Measurements from ENCODE around the gene AFAP1L1. TPM values are rescaled to one million over a fixed set of nuclear protein-coding genes. Genes with fewer than 3 reads are reported as not detected.

AFAP1L1 gene
- total RNA-seq, 1 experiment from 2014 or later, result 10.3 TPM

DNA sequence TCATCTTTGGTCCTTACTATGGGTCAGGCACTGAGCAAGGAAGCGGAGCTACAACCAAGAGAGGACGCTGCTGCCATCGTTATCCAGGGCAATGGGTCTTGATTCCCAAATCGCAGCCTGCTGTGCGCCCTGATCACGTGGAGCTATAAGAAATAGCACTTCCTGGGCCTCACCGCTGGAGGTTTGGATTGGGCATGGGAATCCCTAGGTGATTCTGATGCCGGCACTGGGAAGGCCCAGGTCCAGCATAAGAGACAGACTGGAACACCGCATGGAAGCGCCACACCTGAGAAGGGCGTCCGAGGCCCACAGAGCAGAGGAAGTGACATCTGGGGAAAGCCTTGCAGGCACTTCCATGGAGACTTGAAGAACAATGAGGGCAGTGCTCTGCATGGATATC lies 104.4 kb downstream of the AFAP1L1 start:
- H3K4me1 Mint-ChIP-seq (ENCODE audit: low read depth, unreplicated experiment), result no peaks in the 10 kb centered on the region
- CTCF ChIA-PET, result interaction anchor here (0.7 to 1.2 kb wide), 3 partner anchors 9 to 20 kb away, joined by 3 read pairs; no protein-coding TSS in a partner anchor
- no peak overlapping the region for H3K4me3 Mint-ChIP-seq (ENCODE audit: low read depth, unreplicated experiment)
- no TSS peak for BruUV-seq (replicated peaks)
- H3K27me3 Mint-ChIP-seq (ENCODE audit: unreplicated experiment), result peaks cover 39% of the 10 kb centered on the region
- intact Hi-C loops (cut with micrococcal nuclease; ENCODE audit: unreplicated experiment), result no loop called here
- no peak for DNase-seq
- TF ChIP-seq, protein P1, sequence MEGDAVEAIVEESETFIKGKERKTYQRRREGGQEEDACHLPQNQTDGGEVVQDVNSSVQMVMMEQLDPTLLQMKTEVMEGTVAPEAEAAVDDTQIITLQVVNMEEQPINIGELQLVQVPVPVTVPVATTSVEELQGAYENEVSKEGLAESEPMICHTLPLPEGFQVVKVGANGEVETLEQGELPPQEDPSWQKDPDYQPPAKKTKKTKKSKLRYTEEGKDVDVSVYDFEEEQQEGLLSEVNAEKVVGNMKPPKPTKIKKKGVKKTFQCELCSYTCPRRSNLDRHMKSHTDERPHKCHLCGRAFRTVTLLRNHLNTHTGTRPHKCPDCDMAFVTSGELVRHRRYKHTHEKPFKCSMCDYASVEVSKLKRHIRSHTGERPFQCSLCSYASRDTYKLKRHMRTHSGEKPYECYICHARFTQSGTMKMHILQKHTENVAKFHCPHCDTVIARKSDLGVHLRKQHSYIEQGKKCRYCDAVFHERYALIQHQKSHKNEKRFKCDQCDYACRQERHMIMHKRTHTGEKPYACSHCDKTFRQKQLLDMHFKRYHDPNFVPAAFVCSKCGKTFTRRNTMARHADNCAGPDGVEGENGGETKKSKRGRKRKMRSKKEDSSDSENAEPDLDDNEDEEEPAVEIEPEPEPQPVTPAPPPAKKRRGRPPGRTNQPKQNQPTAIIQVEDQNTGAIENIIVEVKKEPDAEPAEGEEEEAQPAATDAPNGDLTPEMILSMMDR (IDR thresholded peaks at IDR 0.05; ENCODE audit: unreplicated experiment), result no peak
- H3K36me3 Mint-ChIP-seq (ENCODE audit: insufficient read depth, unreplicated experiment), result peaks cover 4% of the 10 kb centered on the region
- H3K9me3 Mint-ChIP-seq (ENCODE audit: low read depth, unreplicated experiment), result no peaks in the 10 kb centered on the region
- H3K27ac Mint-ChIP-seq (ENCODE audit: unreplicated experiment), result no peak overlapping the region

DNA sequence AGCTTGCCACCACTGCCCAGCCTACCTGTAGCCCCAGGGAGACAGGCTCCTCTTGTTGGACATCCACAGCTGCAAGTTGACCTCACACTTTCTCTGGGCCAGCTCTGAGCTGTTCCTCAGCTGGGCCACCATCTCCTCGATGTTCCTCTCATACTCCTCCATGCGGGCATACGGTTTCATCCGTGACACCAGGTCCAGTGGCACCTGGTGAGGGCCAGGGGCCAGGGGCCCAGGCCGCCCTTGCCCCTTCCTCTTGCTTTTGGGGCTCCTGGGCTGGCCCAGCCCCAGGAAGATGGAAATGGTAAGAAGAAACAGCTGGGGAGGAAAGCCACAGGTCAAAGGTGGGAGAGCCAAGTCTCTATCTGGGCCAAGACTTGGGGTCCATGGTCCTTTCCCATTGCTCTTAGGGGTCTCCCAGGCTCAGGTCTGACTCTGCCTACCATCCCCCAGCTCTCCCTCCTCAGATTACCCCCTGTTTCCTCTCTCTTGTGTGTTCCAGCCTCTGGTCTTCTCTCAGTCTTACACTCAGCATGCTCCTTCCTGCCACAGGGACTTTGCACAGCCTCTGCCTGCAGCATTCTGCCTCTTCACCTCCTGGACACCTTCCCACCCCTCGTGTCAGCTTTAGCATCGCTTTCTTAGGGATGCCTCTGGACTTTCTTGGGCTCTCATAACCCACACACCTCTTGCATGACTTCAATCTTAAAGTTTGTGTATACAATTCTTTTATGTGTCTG lies 105.2 kb downstream of the AFAP1L1 start:
- CTCF ChIA-PET, result interaction anchor here (0.7 to 1.1 kb wide), 2 partner anchors 13 to 21 kb away, joined by 3 read pairs; no protein-coding TSS in a partner anchor
- intact Hi-C loops (cut with micrococcal nuclease; ENCODE audit: unreplicated experiment), result no loop called here
- H3K27ac Mint-ChIP-seq (ENCODE audit: unreplicated experiment), result no peak overlapping the region

DNA sequence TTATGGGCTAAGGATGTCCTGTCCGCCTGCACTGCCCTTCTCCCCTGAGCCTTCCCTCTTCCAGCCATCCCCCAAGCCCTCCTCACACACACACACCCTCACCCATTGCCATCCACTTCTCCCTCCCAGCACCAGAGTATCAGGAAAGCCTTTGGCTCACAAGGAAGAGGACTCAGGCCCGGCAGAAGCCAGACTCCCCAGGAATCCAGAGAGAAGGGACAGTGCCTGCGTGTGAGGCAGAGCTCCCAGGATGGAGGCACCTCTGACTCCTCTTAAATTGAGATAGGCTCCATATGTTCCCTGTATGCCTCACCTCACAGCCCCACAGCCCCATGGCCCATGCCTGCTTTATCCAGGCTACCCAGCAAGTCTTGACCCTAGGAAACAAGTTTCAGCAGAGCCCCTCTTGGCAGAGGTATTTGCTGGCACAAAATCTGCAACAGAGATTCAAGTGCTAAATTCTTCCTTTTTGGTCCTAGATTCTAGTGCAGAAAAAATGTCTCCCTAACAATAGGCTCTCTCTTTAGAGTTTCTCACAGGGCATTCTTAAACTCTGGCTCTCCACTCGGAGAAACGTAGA lies 106.7 kb downstream of the AFAP1L1 start:
- H3K4me3 Mint-ChIP-seq (ENCODE audit: low read depth, unreplicated experiment), result no peak overlapping the region
- H3K27ac Mint-ChIP-seq (ENCODE audit: unreplicated experiment), result no peak overlapping the region
- H3K4me1 Mint-ChIP-seq (ENCODE audit: low read depth, unreplicated experiment), result no peaks in the 10 kb centered on the region
- BruUV-seq (replicated peaks), result no TSS peak
- no peaks in the 10 kb centered on the region for H3K9me3 Mint-ChIP-seq (ENCODE audit: low read depth, unreplicated experiment)
- no peak for DNase-seq
- H3K27me3 Mint-ChIP-seq (ENCODE audit: unreplicated experiment), result peaks cover 39% of the 10 kb centered on the region
- H3K36me3 Mint-ChIP-seq (ENCODE audit: insufficient read depth, unreplicated experiment), result no peaks in the 10 kb centered on the region
- TF ChIP-seq, protein P1 (IDR thresholded peaks at IDR 0.05; ENCODE audit: unreplicated experiment), result no peak
- CTCF ChIA-PET, result no interaction called here
- intact Hi-C loops (cut with micrococcal nuclease; ENCODE audit: unreplicated experiment), result no loop called here

More for the DNA sequence above, 105.2 kb downstream of the AFAP1L1 start:
- no peak for DNase-seq
- no TSS peak for BruUV-seq (replicated peaks)
- no peaks in the 10 kb centered on the region for H3K9me3 Mint-ChIP-seq (ENCODE audit: low read depth, unreplicated experiment)
- H3K36me3 Mint-ChIP-seq (ENCODE audit: insufficient read depth, unreplicated experiment), result no peaks in the 10 kb centered on the region
- H3K4me1 Mint-ChIP-seq (ENCODE audit: low read depth, unreplicated experiment), result no peaks in the 10 kb centered on the region
- H3K4me3 Mint-ChIP-seq (ENCODE audit: low read depth, unreplicated experiment), result no peak overlapping the region
- peaks cover 39% of the 10 kb centered on the region for H3K27me3 Mint-ChIP-seq (ENCODE audit: unreplicated experiment)
- TF ChIP-seq, protein P1 (IDR thresholded peaks at IDR 0.05; ENCODE audit: unreplicated experiment), result no peak

DNA sequence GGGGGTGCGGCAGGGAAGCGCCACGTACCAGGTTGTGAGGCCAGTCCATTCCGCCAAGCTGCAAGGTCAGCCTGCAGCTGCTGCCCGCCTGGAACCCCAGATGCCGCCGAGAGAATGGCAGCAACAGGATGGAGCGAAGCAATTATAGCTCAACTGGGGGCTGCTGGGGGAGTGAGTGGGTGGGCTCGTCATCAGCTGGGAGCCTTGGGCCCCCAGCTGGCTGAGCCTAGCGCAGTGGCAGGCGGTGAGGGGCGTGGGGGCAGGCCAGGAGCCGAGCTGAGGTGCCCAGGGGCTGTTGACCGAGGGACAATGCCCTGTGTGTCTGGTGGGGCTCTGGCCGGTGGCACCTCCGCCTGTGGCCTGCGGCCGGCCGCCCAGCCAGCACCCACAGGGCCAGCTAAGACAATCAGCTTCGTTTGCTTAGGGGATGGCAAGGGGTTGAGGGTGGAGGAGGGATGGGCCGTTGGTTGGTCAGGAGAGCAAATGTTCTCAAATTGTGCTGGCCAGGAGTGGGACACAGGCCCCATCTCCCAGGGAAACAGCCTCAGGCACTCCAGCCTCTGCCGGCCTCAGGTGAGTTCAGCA lies 107.6 kb downstream of the AFAP1L1 start, which contains the start of gene IL17B:
IL17B (minus strand) TSS at position 116 of the 585 bp plus-strand sequence; CDS start at position 49, 67 bp downstream.
- no peaks in the 10 kb centered on the region for H3K4me1 Mint-ChIP-seq (ENCODE audit: low read depth, unreplicated experiment)
- no TSS peak for BruUV-seq (replicated peaks)
- CTCF ChIA-PET, result interaction anchor here (0.8 to 1.4 kb wide), 2 partner anchors 24 to 184 kb away, joined by 3 read pairs; no protein-coding TSS in a partner anchor
- no peaks in the 10 kb centered on the region for H3K36me3 Mint-ChIP-seq (ENCODE audit: insufficient read depth, unreplicated experiment)
- no peak for DNase-seq
- H3K9me3 Mint-ChIP-seq (ENCODE audit: low read depth, unreplicated experiment), result no peaks in the 10 kb centered on the region
- TF ChIP-seq, protein P1 (IDR thresholded peaks at IDR 0.05; ENCODE audit: unreplicated experiment), result no peak
- no peak within 1 kb of the TSS for H3K4me3 Mint-ChIP-seq (ENCODE audit: low read depth, unreplicated experiment)
- H3K27ac Mint-ChIP-seq (ENCODE audit: unreplicated experiment), result no peak within 1 kb of the TSS
- peaks cover 39% of the 10 kb centered on the region for H3K27me3 Mint-ChIP-seq (ENCODE audit: unreplicated experiment)
- intact Hi-C loops (cut with micrococcal nuclease; ENCODE audit: unreplicated experiment), result no loop called here
